Right hindlimb (tissue), 1 donor: ENCODE data around the gene SH2D1B.
"Not testable (repeated sequence)": the region's sequence is repeated elsewhere in the genome, so short reads cannot be mapped to it uniquely, and the experiment has no call there.

ENCODE experiments used
- DNase-seq: peaks from one replicate; pipeline ENCODE4 v3.0.0-alpha.2; 2018

The SH2D1B gene

DNA sequence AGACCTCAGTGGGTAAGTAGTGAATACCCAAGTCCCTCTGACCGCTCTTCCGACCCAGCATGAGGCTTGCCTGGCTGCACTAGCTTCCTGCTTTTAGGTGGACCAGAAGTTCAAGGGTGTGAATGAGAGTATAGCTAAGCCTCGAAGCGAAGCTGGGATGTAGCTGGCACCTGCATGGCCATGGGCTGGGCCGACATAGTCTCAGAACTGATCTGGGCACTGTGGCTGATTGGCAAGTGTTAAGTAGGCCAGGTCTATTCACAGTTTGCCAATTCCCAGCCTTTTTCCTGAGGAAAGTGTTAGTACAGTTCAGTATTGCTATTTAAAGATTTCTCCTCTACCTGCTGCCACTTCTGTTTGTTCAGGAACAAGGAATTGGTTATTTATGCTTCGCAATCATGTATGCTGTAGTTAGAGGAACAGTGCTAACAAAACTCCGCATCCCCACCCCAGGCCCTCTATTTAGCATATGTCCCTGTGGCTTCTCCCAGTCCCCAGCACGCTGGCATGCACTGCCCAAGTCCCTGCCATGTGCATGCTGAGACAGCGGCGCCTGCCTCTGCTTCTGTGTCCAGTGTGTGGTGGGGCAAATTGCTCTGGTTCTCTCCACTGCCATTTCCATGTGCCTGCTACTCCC is 51.6 kb downstream of the SH2D1B start:
- DNase-seq, result no peak

DNA sequence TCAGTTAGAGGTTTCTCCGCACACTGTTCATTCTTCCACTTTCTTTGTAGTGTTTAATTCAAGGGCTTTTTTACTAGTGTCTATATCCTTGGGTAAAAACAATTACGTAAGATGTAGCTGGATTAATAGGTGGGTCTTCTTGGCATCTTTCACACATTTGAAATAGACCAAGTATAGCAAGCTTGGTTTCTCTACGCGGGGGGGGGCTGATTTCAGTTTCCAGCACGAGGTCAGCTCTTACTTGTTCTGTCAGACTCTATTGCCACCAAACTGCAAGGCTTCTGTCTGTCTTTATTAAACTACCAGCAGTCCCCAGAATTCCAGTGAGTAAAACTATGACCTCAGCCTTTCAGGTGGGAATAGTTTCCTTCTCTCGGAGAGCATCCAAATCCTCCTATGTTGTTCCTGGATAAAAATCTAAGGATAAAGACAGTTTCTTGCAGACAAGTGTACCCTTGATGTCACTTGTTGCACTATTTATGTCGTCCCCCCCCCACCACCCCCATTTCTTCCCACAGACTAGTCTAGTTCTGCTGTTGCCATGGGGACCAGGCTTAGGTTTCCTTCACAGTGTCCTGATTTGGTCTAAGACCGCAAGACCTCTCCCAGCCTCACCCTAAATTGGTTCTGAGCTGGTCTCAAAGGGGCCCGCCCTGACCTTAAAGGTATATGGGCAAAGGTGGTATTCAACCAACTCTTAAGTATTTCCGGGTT is 52.3 kb downstream of the SH2D1B start:
- DNase-seq, result no peak

DNA sequence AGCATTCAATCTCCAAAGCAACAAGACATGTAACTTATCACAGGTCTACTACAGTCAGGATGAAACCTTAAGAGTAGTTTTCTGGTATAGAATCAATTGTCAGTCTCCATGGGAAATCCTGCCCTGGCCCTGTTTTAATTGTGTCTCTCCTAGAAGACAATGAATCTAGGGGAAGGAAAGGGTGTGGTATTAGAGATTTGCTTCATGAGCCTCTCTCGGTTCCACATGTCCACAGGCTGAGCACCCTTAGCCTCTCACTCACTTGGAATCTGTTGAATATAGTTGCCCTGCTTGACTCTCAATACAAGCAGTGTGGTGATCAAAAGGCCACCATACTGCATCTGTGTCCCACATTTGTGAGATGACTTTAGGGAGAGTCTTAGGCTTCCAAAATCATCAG is 53.0 kb downstream of the SH2D1B start:
- no peak for DNase-seq

DNA sequence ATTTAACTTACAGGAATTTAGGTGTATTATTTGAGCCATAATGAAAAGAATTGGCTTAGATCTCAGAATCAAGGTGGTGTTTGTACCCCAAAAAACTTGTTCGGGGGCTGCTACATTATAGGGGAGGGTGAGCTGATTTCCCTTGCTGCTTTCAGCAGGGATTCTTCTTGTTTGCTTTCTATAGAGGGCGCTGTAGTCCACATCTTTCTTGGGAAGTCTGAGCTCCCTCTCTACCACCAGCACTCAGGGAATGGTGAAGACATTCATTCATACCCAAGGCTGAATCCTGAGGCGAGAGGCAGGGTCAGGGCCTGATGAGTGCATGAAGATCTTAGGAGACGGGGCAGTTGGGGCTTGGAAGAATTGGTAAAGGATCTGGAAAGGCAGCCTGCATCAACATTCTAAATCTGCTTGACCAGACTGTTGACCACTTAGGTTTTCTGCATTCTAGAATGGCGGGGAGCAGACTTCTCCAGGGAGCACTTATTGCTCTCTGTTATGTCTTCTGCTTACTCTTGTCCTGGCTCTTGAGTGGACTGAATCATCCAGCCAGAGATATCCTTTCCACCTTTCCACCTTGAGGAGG is 54.2 kb downstream of the SH2D1B start:
- no peak for DNase-seq

DNA sequence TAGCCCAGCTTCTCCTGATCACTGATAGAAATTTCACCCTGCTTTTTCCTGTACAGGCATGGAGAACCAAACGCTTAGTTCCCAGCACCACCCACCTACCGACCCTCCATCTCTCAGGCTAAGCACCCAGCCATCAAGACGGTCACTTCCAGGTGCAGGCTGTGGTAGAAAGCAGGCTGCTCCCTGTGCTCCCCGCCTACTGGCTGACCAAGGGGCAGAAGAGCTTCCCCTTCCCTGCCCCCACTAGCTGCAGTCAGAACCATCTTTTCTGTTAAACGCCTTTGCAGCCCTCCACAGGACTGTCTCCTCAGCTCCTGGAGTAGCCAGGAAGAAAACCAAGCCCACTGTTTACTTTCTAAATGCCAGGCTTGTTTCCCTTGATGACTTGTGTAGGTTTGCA is 58.2 kb downstream of the SH2D1B start:
- DNase-seq, result no peak

DNA sequence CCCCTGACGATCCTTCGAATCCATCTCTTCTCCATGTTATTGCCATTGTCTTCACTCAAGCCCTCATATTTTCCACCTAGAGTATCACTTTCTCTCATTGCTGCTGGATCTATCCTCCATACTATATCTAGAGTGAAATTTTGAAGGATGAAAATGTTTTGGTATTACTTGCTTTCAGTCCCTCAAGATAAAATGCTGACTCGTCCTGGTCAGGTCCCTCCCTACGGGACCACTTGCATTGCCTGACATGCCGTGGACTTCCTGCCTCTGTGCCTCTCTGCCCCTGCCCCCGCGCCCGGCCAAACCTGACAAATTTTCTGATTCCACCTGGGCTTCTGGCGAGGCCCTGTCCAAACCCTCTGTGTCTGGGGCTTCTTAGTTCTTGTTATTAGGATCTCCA is 58.9 kb downstream of the SH2D1B start:
- DNase-seq, result no peak

DNA sequence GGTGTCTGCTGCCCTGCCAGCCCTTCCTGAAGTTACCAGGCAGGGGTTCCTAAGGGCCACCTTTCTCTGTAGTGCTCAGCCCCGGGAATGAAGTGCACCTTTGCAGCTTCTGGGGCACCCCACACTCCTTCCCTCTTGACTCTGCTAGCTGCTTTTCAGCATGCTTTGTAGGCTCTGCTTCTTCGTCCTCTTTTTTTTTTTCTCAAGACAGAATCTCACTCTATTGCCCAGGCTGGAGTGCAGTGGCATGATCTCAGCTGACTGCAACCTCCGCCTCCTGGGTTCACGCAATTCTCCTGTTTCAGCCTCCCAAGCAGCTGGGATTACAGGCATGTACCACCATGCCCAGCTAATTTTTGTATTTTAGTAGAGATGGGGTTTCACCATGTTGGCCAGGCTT is 60.1 kb downstream of the SH2D1B start:
- DNase-seq, result not testable (repeated sequence)

DNA sequence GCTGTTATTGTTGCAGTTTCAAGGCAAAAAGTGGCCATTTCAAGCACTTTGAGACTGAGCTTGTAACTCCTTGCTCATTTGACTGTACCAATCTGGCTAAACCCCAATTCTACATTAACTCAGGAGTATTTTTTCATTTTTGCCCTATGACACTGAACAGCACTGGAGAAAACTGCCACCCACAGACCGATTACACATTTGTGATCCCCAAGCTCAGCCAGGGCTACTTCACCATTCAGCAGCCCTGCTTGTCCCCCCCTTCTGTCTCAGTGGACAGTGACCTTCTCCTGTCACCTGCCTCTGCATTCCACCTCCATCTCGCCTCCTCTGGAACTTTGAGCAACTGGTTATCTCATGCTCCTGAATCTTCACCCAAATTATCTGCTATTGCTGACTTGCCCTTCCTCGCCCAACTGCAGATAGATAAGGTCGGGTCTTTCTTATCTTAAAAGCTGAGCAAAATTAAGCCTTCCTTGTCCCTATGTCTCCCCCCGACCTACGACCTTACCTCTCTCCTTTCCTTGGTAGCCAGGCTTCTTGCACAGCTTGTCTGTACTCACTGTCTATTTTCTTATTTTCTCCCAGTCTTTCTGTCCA is 60.6 kb downstream of the SH2D1B start:
- no peak for DNase-seq

DNA sequence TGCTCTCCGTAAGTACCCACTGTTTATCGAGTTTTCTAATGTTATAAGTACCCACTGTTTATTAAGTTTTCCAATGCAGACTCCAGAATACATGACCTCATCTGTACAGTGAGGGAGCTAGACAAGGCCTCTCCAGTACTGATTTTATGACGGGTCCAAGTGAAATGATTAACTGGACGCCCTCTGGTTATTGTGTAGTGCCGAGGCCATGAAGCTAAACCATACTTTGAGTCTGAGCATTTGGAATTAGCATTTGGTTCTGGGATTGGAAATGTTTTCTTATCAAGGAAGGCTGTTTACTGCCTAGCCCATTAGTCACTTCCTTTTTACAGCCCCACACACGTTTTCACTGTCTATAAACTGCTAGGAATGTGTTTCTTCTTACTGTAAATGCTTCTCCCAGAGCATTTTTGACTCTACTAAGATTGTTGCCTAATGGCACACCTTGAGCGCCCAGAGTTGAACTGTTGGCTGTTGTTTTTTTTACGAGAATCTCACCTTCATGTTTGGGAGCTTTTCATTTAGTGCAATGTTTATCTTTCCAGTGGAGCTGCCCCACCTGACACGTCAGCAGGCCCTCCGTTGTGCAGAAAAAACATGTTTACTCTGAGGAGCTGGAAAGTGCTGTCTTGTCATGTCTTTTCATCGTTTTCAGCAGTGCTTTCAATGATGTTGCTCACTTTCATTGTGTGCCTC is 62.2 kb downstream of the SH2D1B start:
- no peak for DNase-seq

DNA sequence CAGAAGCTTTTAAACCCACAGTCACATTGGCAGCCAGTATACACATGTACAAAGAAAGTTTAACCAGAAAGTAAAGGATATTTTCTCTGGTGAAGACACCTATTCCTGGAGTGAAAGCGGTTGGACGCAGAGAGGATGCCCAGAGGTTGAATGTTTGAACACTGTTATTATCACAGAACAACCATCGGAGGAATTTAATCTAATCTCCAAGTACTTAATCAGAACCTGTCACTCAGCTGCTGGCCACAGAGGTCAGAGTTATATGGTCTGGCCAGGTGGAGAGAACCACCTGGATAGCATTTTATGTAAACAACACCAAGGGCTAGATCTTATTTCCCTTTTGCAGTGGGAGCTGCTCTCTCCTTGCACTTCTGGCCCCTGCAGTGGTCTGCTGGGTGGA is 64.7 kb downstream of the SH2D1B start:
- no peak for DNase-seq
